Liver (tissue), 9 donors: ENCODE results near the gene PFKP. TPM values are rescaled to one million over a fixed set of nuclear protein-coding genes. Genes with fewer than 3 reads are reported as not detected.

Experiments
- DNase-seq: peaks from one replicate; pipeline ENCODE4 v3.0.0-alpha.2; 2017; ENCODE audit warnings: low spot score
- H3K27ac ChIP-seq, 2 donors: one replicate each; pipeline ENCODE4 v1.7.0; 2013; ENCODE audit warnings: inconsistent platforms in 2 of 2, low read length in 2 of 2, control low read depth in 1 of 2, low read depth in 1 of 2, mild to moderate bottlenecking in 1 of 2
- H3K27me3 ChIP-seq, 4 donors: one replicate each; pipeline versions ENCODE4 v1.6.1 to v1.7.0; 2013; ENCODE audit warnings: low read length in 3 of 4, inconsistent platforms in 1 of 4, mild to moderate bottlenecking in 1 of 4, moderate library complexity in 1 of 4; ENCODE audit not compliant: control insufficient read depth in 4 of 4, insufficient read depth in 4 of 4
- H3K36me3 ChIP-seq, 4 donors: one replicate each; pipeline versions ENCODE4 v1.6.1 to v1.7.0; 2013; ENCODE audit warnings: low read length in 3 of 4, mild to moderate bottlenecking in 3 of 4, low read depth in 1 of 4, moderate library complexity in 1 of 4; ENCODE audit not compliant: control insufficient read depth in 4 of 4, insufficient read depth in 3 of 4
- H3K4me1 ChIP-seq, 4 donors: one replicate each; pipeline versions ENCODE4 v1.6.1 to v1.7.0; 2013; ENCODE audit warnings: low read length in 3 of 4, mild to moderate bottlenecking in 3 of 4, moderate library complexity in 1 of 4; ENCODE audit not compliant: control insufficient read depth in 4 of 4, insufficient read depth in 4 of 4
- H3K4me3 ChIP-seq, 3 donors: one replicate each; pipeline versions ENCODE4 v1.6.1 to v1.7.0; 2013; ENCODE audit warnings: low read length in 3 of 3, control low read depth in 1 of 3, low read depth in 1 of 3, mild to moderate bottlenecking in 1 of 3
- H3K9ac ChIP-seq, 2 donors: one replicate each; pipeline ENCODE4 v1.7.0; 2013; ENCODE audit warnings: low read length in 2 of 2, mild to moderate bottlenecking in 2 of 2, moderate library complexity in 2 of 2, control low read depth in 1 of 2, low read depth in 1 of 2
- H3K9me3 ChIP-seq, 4 donors: one replicate each; pipeline versions ENCODE4 v1.6.1 to v1.7.0; 2013; ENCODE audit warnings: low read length in 3 of 4; ENCODE audit not compliant: control insufficient read depth in 4 of 4
- ATF3 ChIP-seq: IDR thresholded peaks from 2 replicates; pipeline ENCODE4 v1.6.1; 2016; ENCODE audit warnings: antibody characterized with exemption
- CTCF ChIP-seq: fragments of 150-350 bp; IDR thresholded peaks from 2 replicates; pipeline ENCODE4 v1.5.1; 2017; ENCODE audit warnings: improper control_type of control experiment, low read depth, low read length; ENCODE audit not compliant: missing input control
- EGR1 ChIP-seq, 2 donors: IDR thresholded peaks; 2 replicates each; pipeline ENCODE4 v1.6.1; 2016 to 2018; ENCODE audit warnings: antibody characterized with exemption in 2 of 2, low read depth in 2 of 2
- FOXA1 ChIP-seq: IDR thresholded peaks from 2 replicates; pipeline ENCODE4 v1.6.1; 2016; ENCODE audit warnings: antibody characterized with exemption
- FOXA2 ChIP-seq: IDR thresholded peaks from 2 replicates; pipeline ENCODE4 v1.6.1; 2016; ENCODE audit warnings: antibody characterized with exemption
- GABPA ChIP-seq, 2 donors: IDR thresholded peaks in 1 of 2; conservative IDR thresholded peaks in 1 of 2; 2 replicates each; pipeline ENCODE4 v1.6.1; 2016; ENCODE audit warnings: antibody characterized with exemption in 2 of 2, mild to moderate bottlenecking in 1 of 2, moderate library complexity in 1 of 2
- HNF4A ChIP-seq, 2 donors: conservative IDR thresholded peaks; 2 replicates each; pipeline ENCODE4 v1.6.1; 2016; ENCODE audit warnings: antibody characterized with exemption in 2 of 2, mild to moderate bottlenecking in 2 of 2
- HNF4G ChIP-seq: IDR thresholded peaks from 2 replicates; pipeline ENCODE4 v1.6.1; 2016; ENCODE audit warnings: antibody characterized with exemption
- JUND ChIP-seq, 2 donors: IDR thresholded peaks; 2 replicates each; pipeline ENCODE4 v1.6.1; 2016; ENCODE audit warnings: antibody characterized with exemption in 2 of 2
- MAX ChIP-seq: IDR thresholded peaks from 2 replicates; pipeline ENCODE4 v1.6.1; 2016; ENCODE audit warnings: antibody characterized with exemption
- NR2F2 ChIP-seq: IDR thresholded peaks from 2 replicates; pipeline ENCODE4 v1.6.1; 2016; ENCODE audit warnings: antibody characterized with exemption
- RAD21 ChIP-seq, 2 donors: IDR thresholded peaks; 2 replicates each; pipeline ENCODE4 v1.6.1; 2016; ENCODE audit warnings: antibody characterized with exemption in 2 of 2, mild to moderate bottlenecking in 2 of 2
- REST ChIP-seq: IDR thresholded peaks from 2 replicates; pipeline ENCODE4 v1.6.1; 2016; ENCODE audit warnings: antibody characterized with exemption, mild to moderate bottlenecking
- RXRA ChIP-seq, 2 donors: IDR thresholded peaks; 2 replicates each; pipeline ENCODE4 v1.6.1; 2017 to 2018; ENCODE audit warnings: antibody characterized with exemption in 2 of 2, mild to moderate bottlenecking in 1 of 2
- SP1 ChIP-seq: IDR thresholded peaks from 2 replicates; pipeline ENCODE4 v1.6.1; 2018; ENCODE audit warnings: antibody characterized with exemption, mild to moderate bottlenecking
- TAF1 ChIP-seq: conservative IDR thresholded peaks from 2 replicates; pipeline ENCODE4 v1.6.1; 2016; ENCODE audit warnings: antibody characterized with exemption, mild to moderate bottlenecking
- YY1 ChIP-seq: IDR thresholded peaks from 2 replicates; pipeline ENCODE4 v1.6.1; 2016; ENCODE audit warnings: antibody characterized with exemption, mild to moderate bottlenecking
- ZBTB33 ChIP-seq: IDR thresholded peaks from 2 replicates; pipeline ENCODE4 v1.6.1; 2016; ENCODE audit warnings: antibody characterized with exemption
- WGBS: extraction: QIAGEN DNeasy Blood & Tissue Kit; methylation state at CpG from one replicate; pipeline ENCODE4 v1.1.7; 2013; 5-methylcytosine and 5-hydroxymethylcytosine counted together
- polyA plus RNA-seq, 2 donors: library from polyadenylated mRNA; stranded (reverse) in 1 of 2; unstranded in 1 of 2; fragments of 200-250 nt in 1 of 2; fragments of >200 nt in 1 of 2; fragmentation: Nextera tagmentation in 1 of 2; extraction: Ambion mirVana in 1 of 2; gene quantifications; one replicate each; pipeline versions ENCODE4 v1.2.1 to v1.2.3, GENCODE V29; 2013 to 2015
- total RNA-seq, 2 donors: library from RNA; depleted of rRNA; stranded (reverse); fragments of >200 nt; gene quantifications; one replicate each; pipeline ENCODE4 v1.2.3, GENCODE V29; 2014
- donor health status: healthy.
- donor health status: healthy.
- donor health status: healthy.
- donor health status: healthy.
- donor health status: healthy.

The PFKP gene
- total and polyA plus RNA-seq, 4 donors, result 1.1 to 5.0 (median 2.8) TPM

- no peak overlapping the region for H3K27ac ChIP-seq
- no peak overlapping the region for H3K4me3 ChIP-seq
- 95% methylated on average over 10 of the region's 10 CpGs for WGBS
- no peaks in the 10 kb centered on the region for H3K27me3 ChIP-seq
- H3K9me3 ChIP-seq, result no peaks in the 10 kb centered on the region
- peaks cover 18 to 88% (median 61%) of the 10 kb centered on the region in 4 donors for H3K36me3 ChIP-seq
- TF ChIP-seq TAF1, result no peak
- no peak for TF ChIP-seq YY1
- no peak for TF ChIP-seq HNF4G
- no peak for TF ChIP-seq MAX
- TF ChIP-seq FOXA1, result no peak
- TF ChIP-seq ZBTB33, result no peak
- TF ChIP-seq JUND (IDR thresholded peaks at IDR 0.05), result no peak
- no peak for TF ChIP-seq REST
- no peaks in the 10 kb centered on the region for H3K4me1 ChIP-seq
- H3K9ac ChIP-seq, result no peak overlapping the region
- DNase-seq, result no peak
These were observed 72.0 kb downstream of the PFKP start for GRCh38 chr10:3139216-3139910.

GRCh38 chr10:3140280-3140679 is 72.9 kb downstream of the PFKP start:
- peaks cover 20 to 89% (median 65%) of the 10 kb centered on the region in 4 donors for H3K36me3 ChIP-seq
- H3K27me3 ChIP-seq, result no peaks in the 10 kb centered on the region
- H3K4me3 ChIP-seq, result no peak overlapping the region
- no peak for DNase-seq
- no peak overlapping the region for H3K27ac ChIP-seq
- WGBS, result 82% methylated on average over 9 of the region's 9 CpGs
- no peaks in the 10 kb centered on the region for H3K4me1 ChIP-seq
- H3K9ac ChIP-seq, result no peak overlapping the region
- H3K9me3 ChIP-seq, result no peaks in the 10 kb centered on the region
- TF ChIP-seq JUND (IDR thresholded peaks at IDR 0.05), result no peak
- no peak for TF ChIP-seq HNF4G
- no peak for TF ChIP-seq FOXA2
- TF ChIP-seq GABPA (IDR thresholded peaks at IDR 0.05 in 1 of 2, conservative IDR thresholded peaks at IDR 0.05 in 1 of 2), result no peak
- no peak for TF ChIP-seq NR2F2
- TF ChIP-seq REST, result no peak
- TF ChIP-seq ATF3, result no peak
- no peak for TF ChIP-seq MAX
- no peak for TF ChIP-seq HNF4A (conservative IDR thresholded peaks at IDR 0.05)
- TF ChIP-seq SP1, result no peak
- TF ChIP-seq EGR1 (IDR thresholded peaks at IDR 0.05; ENCODE audit: low read depth in 2 of 2), result no peak
- TF ChIP-seq RXRA (IDR thresholded peaks at IDR 0.05), result no peak
- TF ChIP-seq TAF1, result no peak
- no peak for TF ChIP-seq CTCF
- TF ChIP-seq FOXA1, result no peak
- TF ChIP-seq RAD21 (IDR thresholded peaks at IDR 0.05), result no peak
